Endometrial microvascular endothelial cells (primary cell): ENCODE results near the gene MT1E. TPM values are rescaled to one million over a fixed set of nuclear protein-coding genes. Genes with fewer than 3 reads are reported as not detected.
"Not testable (repeated sequence)": the region's sequence is repeated elsewhere in the genome, so short reads cannot be mapped to it uniquely, and the experiment has no call there.

Experiments used
- in situ Hi-C: cut with HindIII; loops from 2 replicates; pipeline ENCODE4 v1.10.0; 2017; ENCODE audit warnings: low sequenced_read_pairs, low pct_unique_long_range_greater_than_20kb; ENCODE audit errors: inconsistent ontology term
- total RNA-seq: library from RNA; depleted of rRNA; stranded (reverse); fragments of >200 nt; gene quantifications from one replicate; pipeline ENCODE4 v1.2.3, GENCODE V29; 2015; ENCODE audit errors: inconsistent ontology term

Gene MT1E
- total RNA-seq, 1 donor from 2014 or later = 878 TPM

GRCh38 chr16:56664506-56664905, 38.9 kb downstream of the MT1E start:
- in situ Hi-C loops = no loop called here

GRCh38 chr16:56665286-56666261, 40.0 kb downstream of the MT1E start:
- in situ Hi-C loops = not testable (repeated sequence)

- in situ Hi-C loops = no loop called here
Measured at GRCh38 chr16:56667581-56668571, 42.3 kb downstream of the MT1E start, which contains the start of gene MT1G. TSS of gene MT1G (minus strand) at chr16:56668065. CDS start at chr16:56667993, 72 bp downstream.

GRCh38 chr16:56669005-56669839, 43.6 kb downstream of the MT1E start, which contains the start of gene MT1H:
TSS of gene MT1H (plus strand) at chr16:56669814. CDS start at chr16:56669885, 71 bp downstream.
- in situ Hi-C loops = no loop called here

GRCh38 chr16:56669840-56670619, 44.4 kb downstream of the MT1E start:
- in situ Hi-C loops = no loop called here

- in situ Hi-C loops = no loop called here
Measured at GRCh38 chr16:56670620-56670934, 45.0 kb downstream of the MT1E start.

- in situ Hi-C loops = not testable (repeated sequence)
Measured at GRCh38 chr16:56671691-56672090, 46.1 kb downstream of the MT1E start.

GRCh38 chr16:56672171-56672570, 46.6 kb downstream of the MT1E start:
- in situ Hi-C loops = not testable (repeated sequence)

GRCh38 chr16:56672761-56673536, 47.4 kb downstream of the MT1E start:
- in situ Hi-C loops = no loop called here

- in situ Hi-C loops = no loop called here
Measured at GRCh38 chr16:56673921-56674320, 48.3 kb downstream of the MT1E start.

GRCh38 chr16:56674570-56674969, 49.0 kb downstream of the MT1E start:
- in situ Hi-C loops = not testable (repeated sequence)

GRCh38 chr16:56675685-56676210, 50.2 kb downstream of the MT1E start:
- in situ Hi-C loops = no loop called here

Other genes starting within 250 kb of the MT1E start
- gene AMFR, start 200.2 kb upstream of the MT1E start, total RNA-seq = 116 TPM
- 110 TPM for gene NUDT21, start 174.4 kb upstream of the MT1E start, total RNA-seq
- gene OGFOD1, start 174.2 kb upstream of the MT1E start, total RNA-seq = 99.2 TPM
- 45.7 TPM for gene BBS2, start 105.8 kb upstream of the MT1E start, total RNA-seq
- not detected for gene MT4, start 60.7 kb upstream of the MT1E start, total RNA-seq
- not detected for gene MT3, start 36.3 kb upstream of the MT1E start, total RNA-seq
- 1,097 TPM for gene MT2A, start 17.2 kb upstream of the MT1E start, total RNA-seq
- gene MT1M, start 6.9 kb downstream of the MT1E start, total RNA-seq = 4.6 TPM
- gene MT1A, start 12.9 kb downstream of the MT1E start, total RNA-seq = 40.6 TPM
- gene MT1B, start 26.1 kb downstream of the MT1E start, total RNA-seq = not detected
- gene MT1F, start 32.2 kb downstream of the MT1E start, total RNA-seq = 6.5 TPM
- gene MT1G, start 42.3 kb downstream of the MT1E start, total RNA-seq = not detected
- gene MT1H, start 44.0 kb downstream of the MT1E start, total RNA-seq = not detected
- gene MT1X, start 56.7 kb downstream of the MT1E start, total RNA-seq = 114 TPM
- 99.0 TPM for gene NUP93, start 104.3 kb downstream of the MT1E start, total RNA-seq
- gene SLC12A3, start 239.4 kb downstream of the MT1E start, total RNA-seq = not detected